Panc1 (cell line): Measurements from ENCODE around the gene DNAJB4. TPM values are rescaled to one million over a fixed set of nuclear protein-coding genes. Genes with fewer than 3 reads are reported as not detected.

ENCODE experiments used
- ATAC-seq: fragments of 200-7000 bp; cut with Tn5 transposase; 2 replicates; pipeline ENCODE4 v1.9.1; 2020; ENCODE audit warnings: mild to moderate bottlenecking, moderate library complexity
- BruUV-seq: library from RNA; stranded (reverse); fragments of 400-500 nt; replicated peaks from 2 replicates; lab custom pipeline; 2021; lab: Mats Ljungman, UMichigan
- CTCF ChIA-PET: fragments of 300-600 bp; sonication (Branson Sonifier 250); formaldehyde crosslinking; loops from one replicate; lab custom pipeline; 2022; ENCODE audit warnings: antibody characterized with exemption; lab: Charles Lee
- POLR2A ChIA-PET: fragments of 300-600 bp; sonication (Branson Sonifier 250); formaldehyde crosslinking; loops from one replicate; lab custom pipeline; 2022; ENCODE audit warnings: antibody characterized with exemption; lab: Charles Lee
- DNase-seq: peaks from one replicate; pipeline ENCODE4 v3.0.0-alpha.2; 2010; ENCODE audit warnings: low read depth, low spot score
- H3K27ac ChIP-seq: 2 replicates; pipeline ENCODE4 v1.5.1; 2011; ENCODE audit warnings: mild to moderate bottlenecking, low read length, inconsistent platforms
- H3K27me3 ChIP-seq: fragments of 200-500 bp; sonication (Bioruptor generic); 2 replicates; pipeline ENCODE4 v1.6.0; 2014; ENCODE audit warnings: low read length, inconsistent platforms; ENCODE audit not compliant: control insufficient read depth, insufficient read depth
- H3K36me3 ChIP-seq: fragments of 200-500 bp; sonication (Bioruptor generic); 2 replicates; pipeline ENCODE4 v1.5.1; 2014; ENCODE audit warnings: inconsistent platforms, mild to moderate bottlenecking, low read length, moderate library complexity; ENCODE audit not compliant: control insufficient read depth, insufficient read depth
- H3K4me1 ChIP-seq: 2 replicates; pipeline ENCODE4 v1.5.1; 2011; ENCODE audit warnings: inconsistent platforms, mild to moderate bottlenecking, low read length, moderate library complexity; ENCODE audit not compliant: control insufficient read depth, insufficient read depth
- H3K4me3 ChIP-seq, 2 experiments: 2 replicates each; pipeline ENCODE4 v1.5.1; 2011 to 2012; ENCODE audit warnings: low read depth in 2 of 2, low read length in 2 of 2, mild to moderate bottlenecking in 2 of 2, inconsistent platforms in 1 of 2, moderate library complexity in 1 of 2
- H3K9me3 ChIP-seq: fragments of 200-500 bp; sonication (Bioruptor generic); 2 replicates; pipeline ENCODE4 v1.5.1; 2014; ENCODE audit warnings: low read depth, mild to moderate bottlenecking, inconsistent platforms, low read length, moderate library complexity; ENCODE audit not compliant: control insufficient read depth, insufficient read depth
- CTCF ChIP-seq: fragments of 450-650 bp; IDR thresholded peaks from 2 replicates; pipeline ENCODE4 v1.5.1; 2017; ENCODE audit warnings: mild to moderate bottlenecking
- POLR2AphosphoS5 ChIP-seq: IDR thresholded peaks from 2 replicates; pipeline ENCODE4 v1.6.1; 2012; ENCODE audit warnings: mild to moderate bottlenecking, low read depth, low read length, moderate library complexity
- REST ChIP-seq, 2 experiments: IDR thresholded peaks; 2 replicates each; pipeline ENCODE4 v1.6.1; 2011 to 2012; ENCODE audit warnings: low read depth in 2 of 2, control low read depth in 1 of 2, low read length in 1 of 2, mild to moderate bottlenecking in 1 of 2, moderate library complexity in 1 of 2; ENCODE audit not compliant: insufficient read depth in 1 of 2
- SIN3A ChIP-seq: IDR thresholded peaks from 2 replicates; pipeline ENCODE4 v1.6.1; 2012; ENCODE audit warnings: low read depth, mild to moderate bottlenecking, low read length, moderate library complexity, borderline replicate concordance; ENCODE audit not compliant: insufficient read depth
- TCF7L2 ChIP-seq: IDR thresholded peaks from 2 replicates; pipeline ENCODE4 v1.6.1; 2011; ENCODE audit warnings: mild to moderate bottlenecking, low read depth, low read length, inconsistent platforms
- in situ Hi-C: cut with HindIII; loops from 2 replicates; pipeline ENCODE4 v1.10.0; 2016; ENCODE audit warnings: low sequenced_read_pairs, low pct_unique_long_range_greater_than_20kb
- intact Hi-C: fragments of 100-400 bp; cut with micrococcal nuclease; formaldehyde crosslinking; loops from one replicate; pipeline ENCODE4 v1.10.0; 2022; ENCODE audit not compliant: unreplicated experiment
- total RNA-seq: library from RNA; stranded (reverse); gene quantifications from one replicate; pipeline ENCODE4 v1.2.1, GENCODE V29; 2021; ENCODE audit not compliant: unreplicated experiment

The DNAJB4 gene
- total RNA-seq, 1 experiment from 2014 or later = 14.9 TPM

DNA sequence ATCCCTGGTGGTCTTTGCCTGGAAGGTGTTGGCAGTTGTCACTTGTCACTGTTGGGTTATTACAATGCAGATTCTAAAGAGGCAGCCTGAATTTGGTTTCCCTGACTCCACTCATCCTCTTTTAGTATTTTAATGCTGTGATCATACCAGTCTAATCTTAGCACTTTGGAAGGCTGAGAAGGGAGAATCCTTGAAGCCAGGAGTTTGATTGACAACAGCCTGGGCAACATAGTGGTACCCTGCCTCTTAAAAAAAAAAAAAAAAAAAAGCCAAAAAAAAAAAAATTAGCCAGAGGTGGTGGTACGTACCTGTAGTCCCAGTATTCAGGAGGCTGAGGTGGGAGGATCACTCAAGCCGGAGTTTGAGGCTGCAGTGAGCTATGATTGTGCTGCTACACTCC, 48.8 kb downstream of the DNAJB4 start:
- TF ChIP-seq REST (IDR thresholded peaks at IDR 0.05; ENCODE audit: insufficient read depth in 1 of 2, low read depth in 2 of 2, low read length in 1 of 2) (no peak), CTCF (no peak), TCF7L2 (no peak), SIN3A (no peak), POLR2AphosphoS5 (no peak)
- no TSS peak for BruUV-seq
- ChIA-PET POLR2A (interaction anchor here (0.7 kb wide), 1 partner anchor 75 kb away, joined by 9 read pairs; the partner anchor contains the start of gene FUBP1), CTCF (no interaction called here)
- Histone ChIP-seq H3K36me3 (no peaks in the 10 kb centered on the region), H3K27me3 (no peaks in the 10 kb centered on the region; the same call in 1 of the 2 replicates), H3K9me3 (no peaks in the 10 kb centered on the region), H3K4me3 (no peak overlapping the region), H3K4me1 (no peaks in the 10 kb centered on the region), H3K27ac (no peak overlapping the region)
- in situ Hi-C loops = no loop called here
- DNase-seq (no peak), ATAC-seq (no peak)
- intact Hi-C loops = no loop called here

- no TSS peak for BruUV-seq
- DNase-seq (no peak), ATAC-seq (no peak)
- in situ Hi-C loops (no loop called here), intact Hi-C loops (no loop called here)
- Histone ChIP-seq H3K36me3 (no peaks in the 10 kb centered on the region), H3K9me3 (no peaks in the 10 kb centered on the region), H3K4me1 (no peaks in the 10 kb centered on the region), H3K27ac (no peak overlapping the region), H3K4me3 (no peak overlapping the region), H3K27me3 (no peaks in the 10 kb centered on the region; the same call in 1 of the 2 replicates)
- ChIA-PET CTCF (no interaction called here), POLR2A (no interaction called here)
- TF ChIP-seq POLR2AphosphoS5 (no peak), REST (IDR thresholded peaks at IDR 0.05; ENCODE audit: insufficient read depth in 1 of 2, low read depth in 2 of 2, low read length in 1 of 2) (no peak), TCF7L2 (no peak), CTCF (no peak), SIN3A (no peak)
Measured at GRCh38 chr1:78054559-78054958, 49.8 kb downstream of the DNAJB4 start.
